Body of pancreas (tissue), 4 donors: Measurements from ENCODE around the gene C11orf68. TPM values are rescaled to one million over a fixed set of nuclear protein-coding genes. Genes with fewer than 3 reads are reported as not detected.

Source experiments
- ATAC-seq: fragments of 150-250 bp; one replicate; pipeline ENCODE4 v1.9.1; 2016
- DNase-seq, 4 donors: peaks; one replicate each; pipeline ENCODE4 v3.0.0-alpha.2; 2019
- H3K27ac ChIP-seq, 4 donors: fragments of 200-600 bp; sonication (generic); 1 replicate in 3 of 4; 2 replicates in 1 of 4; pipeline versions ENCODE4 v1.5.1 to v1.6.1; 2016 to 2019; ENCODE audit warnings: mild to moderate bottlenecking in 1 of 4, mixed read lengths in 1 of 4, moderate library complexity in 1 of 4
- H3K27me3 ChIP-seq, 2 donors: fragments of 200-600 bp; sonication (generic); one replicate each; pipeline ENCODE4 v1.6.0; 2016; ENCODE audit warnings: mild to moderate bottlenecking in 1 of 2
- H3K36me3 ChIP-seq, 2 donors: fragments of 200-600 bp; sonication (generic); replicated peaks in 1 of 2; 2 replicates each; pipeline ENCODE4 v1.5.1; 2016; ENCODE audit warnings: low read depth in 2 of 2; ENCODE audit not compliant: insufficient read depth in 1 of 2
- H3K4me1 ChIP-seq: fragments of 200-600 bp; sonication (generic); one replicate; pipeline ENCODE4 v1.6.0; 2016
- H3K4me3 ChIP-seq, 2 donors: fragments of 200-600 bp; sonication (generic); 1 replicate in 1 of 2; 2 replicates in 1 of 2; pipeline ENCODE4 v1.5.1; 2016 to 2019
- H3K9me3 ChIP-seq, 3 donors: fragments of 200-600 bp; sonication (generic); 1 replicate in 2 of 3; 2 replicates in 1 of 3; pipeline ENCODE4 v1.5.1; 2016
- POLR2A ChIP-seq, 3 donors: fragments of 450-650 bp; IDR thresholded peaks; one replicate each; pipeline ENCODE4 v1.6.1; 2016; ENCODE audit warnings: antibody characterized with exemption in 3 of 3, mild to moderate bottlenecking in 2 of 3
- WGBS, 2 donors: methylation state at CpG; one replicate each; pipeline ENCODE4 v1.1.5; 2017; 5-methylcytosine and 5-hydroxymethylcytosine counted together
- intact Hi-C: fragments of 100-400 bp; cut with DNase I; formaldehyde crosslinking; loops from one replicate; pipeline ENCODE4 v1.15.1; 2023
- total RNA-seq, 2 donors: library from RNA; depleted of rRNA; stranded (reverse); fragments of >200 nt; gene quantifications; one replicate each; pipeline ENCODE4 v1.1.0, GENCODE V29; 2016
- TF ChIP-seq, protein P1 (sequence below), 7 experiments: fragments of 450-650 bp in 4 of 7; fragments of 200-600 bp in 3 of 7; sonication (generic) in 3 of 7; IDR thresholded peaks; one replicate each; pipeline ENCODE4 v1.5.1; 2016 to 2019; ENCODE audit warnings: antibody characterized with exemption in 7 of 7

C11orf68 gene
- total RNA-seq, 2 donors from 2014 or later, result 10.4 to 17.8 TPM

DNA sequence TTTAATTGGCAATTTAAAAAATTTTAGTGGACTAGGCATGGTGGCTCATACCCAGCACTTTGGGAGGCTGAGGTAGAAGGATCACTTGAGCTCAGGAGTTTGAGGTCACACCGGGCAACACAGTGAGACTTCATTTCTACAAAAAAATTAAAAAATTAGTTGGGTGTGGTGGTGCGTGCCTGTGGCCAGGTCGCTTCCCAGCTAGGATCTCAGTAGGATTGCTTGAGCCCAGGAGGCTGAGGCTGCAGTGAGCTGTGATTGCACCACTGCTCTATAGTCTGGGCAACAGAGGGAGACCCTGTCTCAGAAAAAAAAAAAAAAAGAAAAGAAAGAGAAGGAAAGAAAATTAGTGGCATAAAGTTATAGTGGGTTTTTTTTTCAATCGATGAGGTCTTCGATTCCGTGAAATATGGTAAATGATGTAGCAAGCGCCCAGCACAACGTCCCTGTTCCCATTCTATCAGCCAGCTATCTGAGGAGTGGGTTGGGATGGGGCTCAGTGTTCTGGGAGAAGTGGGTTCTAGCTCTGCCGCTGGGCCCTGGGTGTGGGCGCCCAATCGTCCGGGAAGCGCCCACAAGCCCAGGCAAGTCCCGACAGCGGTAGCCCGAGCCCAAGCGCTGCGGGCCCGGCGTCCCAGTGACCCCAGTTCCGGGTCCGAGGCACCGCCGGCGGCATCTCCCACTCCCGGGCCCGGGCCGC, 20.1 kb downstream of the C11orf68 start:
- TF ChIP-seq POLR2A (IDR thresholded peaks at IDR 0.05), result no peak
- TF ChIP-seq, protein P1, sequence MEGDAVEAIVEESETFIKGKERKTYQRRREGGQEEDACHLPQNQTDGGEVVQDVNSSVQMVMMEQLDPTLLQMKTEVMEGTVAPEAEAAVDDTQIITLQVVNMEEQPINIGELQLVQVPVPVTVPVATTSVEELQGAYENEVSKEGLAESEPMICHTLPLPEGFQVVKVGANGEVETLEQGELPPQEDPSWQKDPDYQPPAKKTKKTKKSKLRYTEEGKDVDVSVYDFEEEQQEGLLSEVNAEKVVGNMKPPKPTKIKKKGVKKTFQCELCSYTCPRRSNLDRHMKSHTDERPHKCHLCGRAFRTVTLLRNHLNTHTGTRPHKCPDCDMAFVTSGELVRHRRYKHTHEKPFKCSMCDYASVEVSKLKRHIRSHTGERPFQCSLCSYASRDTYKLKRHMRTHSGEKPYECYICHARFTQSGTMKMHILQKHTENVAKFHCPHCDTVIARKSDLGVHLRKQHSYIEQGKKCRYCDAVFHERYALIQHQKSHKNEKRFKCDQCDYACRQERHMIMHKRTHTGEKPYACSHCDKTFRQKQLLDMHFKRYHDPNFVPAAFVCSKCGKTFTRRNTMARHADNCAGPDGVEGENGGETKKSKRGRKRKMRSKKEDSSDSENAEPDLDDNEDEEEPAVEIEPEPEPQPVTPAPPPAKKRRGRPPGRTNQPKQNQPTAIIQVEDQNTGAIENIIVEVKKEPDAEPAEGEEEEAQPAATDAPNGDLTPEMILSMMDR (IDR thresholded peaks at IDR 0.05), result no peak
- 52 to 65% methylated on average over 10 to 16 of the region's 28 CpGs for WGBS, 2 donors

DNA sequence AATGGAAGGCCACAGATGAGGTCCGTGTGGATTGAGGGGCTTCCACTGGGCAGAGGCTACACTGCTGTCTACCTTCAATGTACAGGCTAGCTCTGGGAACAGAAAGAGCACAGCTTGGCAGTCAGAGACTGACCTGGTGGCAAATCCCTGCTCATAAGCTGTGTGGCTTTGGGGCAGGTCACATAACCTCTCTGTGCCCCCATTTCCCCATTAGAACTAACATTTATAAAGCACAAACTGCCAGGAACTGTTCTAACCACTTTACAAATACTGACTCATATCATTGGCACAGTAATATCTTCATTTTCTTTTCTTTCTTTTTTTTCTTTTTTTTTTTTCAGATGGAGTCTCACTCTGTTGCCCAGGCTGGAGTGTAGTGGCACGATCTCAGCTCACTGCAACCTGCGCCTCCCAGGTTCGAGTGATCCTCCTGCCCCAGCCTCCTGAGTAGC, 21.8 kb downstream of the C11orf68 start:
- ATAC-seq (no peak), DNase-seq (no peak)
- peaks cover 17% of the 10 kb centered on the region for H3K4me1 ChIP-seq
- no peaks in the 10 kb centered on the region for H3K36me3 ChIP-seq
- no peak overlapping the region for H3K4me3 ChIP-seq
- H3K27me3 ChIP-seq, result peaks cover 0 to 11% of the 10 kb centered on the region in 2 donors
- TF ChIP-seq, protein P1 (IDR thresholded peaks at IDR 0.05), result no peak
- no peak for TF ChIP-seq POLR2A (IDR thresholded peaks at IDR 0.05)
- no peaks in the 10 kb centered on the region for H3K9me3 ChIP-seq
- no peak overlapping the region for H3K27ac ChIP-seq
- intact Hi-C loops, result no loop called here
- WGBS, 2 donors, result 87 to 88% methylated on average over 4 of the region's 4 CpGs

More for the DNA sequence above, 20.1 kb downstream of the C11orf68 start:
- DNase-seq (no peak), ATAC-seq (no peak)
- H3K27ac ChIP-seq, result no peak overlapping the region
- H3K4me1 ChIP-seq, result peaks cover 14% of the 10 kb centered on the region
- intact Hi-C loops, result no loop called here
- H3K9me3 ChIP-seq, result no peaks in the 10 kb centered on the region
- H3K4me3 ChIP-seq, result no peak overlapping the region
- peaks cover 0 to 11% of the 10 kb centered on the region in 2 donors for H3K27me3 ChIP-seq
- H3K36me3 ChIP-seq, result no peaks in the 10 kb centered on the region

DNA sequence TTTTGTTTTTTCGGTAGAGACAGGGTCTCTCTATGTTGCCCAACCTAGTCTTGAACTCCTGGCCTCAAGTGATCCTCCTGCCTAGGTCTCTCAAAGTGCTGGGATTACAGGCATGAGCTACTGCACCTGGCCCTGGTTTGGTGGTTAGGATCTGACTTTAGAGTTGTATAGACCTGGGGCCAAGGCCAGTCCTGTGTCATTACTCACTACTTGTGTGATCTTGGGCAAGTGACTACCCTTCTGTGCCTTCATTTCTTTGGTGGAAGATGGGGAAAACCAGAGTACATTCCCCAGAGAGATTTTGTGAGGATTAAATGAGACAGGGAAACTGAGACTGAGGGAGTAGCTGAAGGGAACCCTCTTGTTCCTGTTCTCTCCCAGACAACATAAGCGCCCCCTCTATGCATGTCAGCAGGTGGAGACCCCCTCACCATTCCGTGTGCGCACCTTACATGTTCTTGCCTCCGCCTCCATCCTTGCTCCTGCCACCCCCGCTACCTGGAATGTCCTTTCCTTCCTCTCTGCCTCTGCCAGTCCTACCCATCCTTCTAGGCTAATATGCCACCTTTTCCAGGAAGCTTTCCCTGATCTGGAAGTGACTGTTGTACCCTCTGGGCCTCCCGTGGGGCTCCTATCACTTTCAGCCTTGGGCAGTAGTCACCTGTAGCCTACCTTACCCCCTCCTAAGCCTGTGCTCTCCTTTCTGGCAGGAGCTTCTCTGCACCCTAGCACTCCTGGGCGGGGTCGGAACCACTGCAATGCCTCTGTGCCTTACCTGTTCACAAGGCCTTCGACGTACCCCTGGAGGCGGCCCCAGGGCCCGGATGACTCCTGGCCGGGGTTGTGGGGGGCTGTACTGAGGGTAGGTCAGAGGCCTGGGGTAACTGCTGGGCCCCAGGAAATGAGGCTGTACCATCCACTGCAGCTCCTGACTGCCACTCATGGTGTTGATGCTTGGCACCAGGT, 22.5 kb downstream of the C11orf68 start:
- ATAC-seq, result no peak
- H3K4me3 ChIP-seq, result no peak overlapping the region
- TF ChIP-seq, protein P1 (IDR thresholded peaks at IDR 0.05), result no peak
- no peak for TF ChIP-seq POLR2A (IDR thresholded peaks at IDR 0.05)
- DNase-seq, result no peak
- H3K4me1 ChIP-seq, result peaks cover 24% of the 10 kb centered on the region
- WGBS, 2 donors, result 82 to 87% methylated on average over 10 to 14 of the region's 14 CpGs
- H3K36me3 ChIP-seq, result no peaks in the 10 kb centered on the region
- no peaks in the 10 kb centered on the region for H3K9me3 ChIP-seq
- H3K27me3 ChIP-seq, result peaks cover 0 to 11% of the 10 kb centered on the region in 2 donors
- H3K27ac ChIP-seq, result no peak overlapping the region
- intact Hi-C loops, result no loop called here

DNA sequence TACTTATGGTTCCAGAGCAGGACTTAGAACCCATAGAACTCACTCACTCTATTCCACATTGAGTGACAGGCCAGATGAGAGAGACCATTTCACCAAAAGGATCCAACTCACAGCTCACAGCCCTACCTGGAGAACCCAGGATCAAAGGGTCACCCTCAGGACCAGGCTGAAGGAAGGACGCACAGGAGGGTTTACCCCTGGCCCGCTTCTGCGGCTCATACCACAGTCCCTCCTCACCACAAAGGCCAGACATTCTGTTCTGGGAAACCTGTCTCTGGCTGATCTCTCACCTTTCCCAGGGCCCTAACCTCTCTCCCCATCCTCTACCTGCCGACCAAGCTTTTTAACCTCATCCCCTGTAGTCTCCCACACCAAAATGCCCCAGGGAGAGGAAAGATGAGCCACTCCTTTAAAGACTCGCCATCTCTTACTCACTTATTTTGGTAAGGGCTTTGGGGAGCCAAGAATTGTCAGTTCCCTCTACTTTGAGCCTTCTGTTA, 23.3 kb downstream of the C11orf68 start:
- peaks cover 32% of the 10 kb centered on the region for H3K4me1 ChIP-seq
- TF ChIP-seq, protein P1 (IDR thresholded peaks at IDR 0.05), result no peak
- no peak for TF ChIP-seq POLR2A (IDR thresholded peaks at IDR 0.05)
- no peak for DNase-seq
- WGBS, 2 donors, result 82 to 86% methylated on average over 5 of the region's 5 CpGs
- no peak overlapping the region for H3K4me3 ChIP-seq
- H3K36me3 ChIP-seq, result no peaks in the 10 kb centered on the region
- intact Hi-C loops, result no loop called here
- no peak for ATAC-seq
- H3K27ac ChIP-seq, result no peak overlapping the region
- H3K27me3 ChIP-seq, result peaks cover 0 to 11% of the 10 kb centered on the region in 2 donors
- no peaks in the 10 kb centered on the region for H3K9me3 ChIP-seq
